Measurements from ENCODE around the gene CELF3. TPM values are rescaled to one million over a fixed set of nuclear protein-coding genes. Genes with fewer than 3 reads are reported as not detected.

Gene CELF3
- total RNA-seq, 1 donor from 2014 or later = not detected

DNA sequence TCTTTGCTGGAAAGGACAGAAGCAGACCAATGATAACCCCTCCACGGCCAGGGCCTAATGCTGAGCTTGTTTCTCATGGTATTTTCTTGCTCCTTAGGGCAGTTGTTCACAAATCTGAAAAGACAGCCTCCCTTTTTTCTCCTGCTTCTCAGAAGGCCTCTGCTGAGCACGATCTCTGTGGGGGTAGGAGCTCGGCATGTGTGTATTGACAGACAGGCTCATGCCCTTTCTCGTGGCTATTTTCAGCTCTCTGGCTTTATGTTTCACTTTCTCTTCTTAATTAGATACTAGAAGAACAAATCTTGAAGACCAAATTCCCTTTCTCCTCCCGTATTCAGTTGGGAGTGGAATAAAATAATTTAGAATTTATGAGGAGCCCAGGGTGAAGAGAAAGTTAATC is 4.0 kb upstream of the CELF3 start:
- H3K4me3 ChIP-seq (ENCODE audit: low read depth, low read length) = peak overlapping the region; percentile 49
- TF ChIP-seq, protein P1, sequence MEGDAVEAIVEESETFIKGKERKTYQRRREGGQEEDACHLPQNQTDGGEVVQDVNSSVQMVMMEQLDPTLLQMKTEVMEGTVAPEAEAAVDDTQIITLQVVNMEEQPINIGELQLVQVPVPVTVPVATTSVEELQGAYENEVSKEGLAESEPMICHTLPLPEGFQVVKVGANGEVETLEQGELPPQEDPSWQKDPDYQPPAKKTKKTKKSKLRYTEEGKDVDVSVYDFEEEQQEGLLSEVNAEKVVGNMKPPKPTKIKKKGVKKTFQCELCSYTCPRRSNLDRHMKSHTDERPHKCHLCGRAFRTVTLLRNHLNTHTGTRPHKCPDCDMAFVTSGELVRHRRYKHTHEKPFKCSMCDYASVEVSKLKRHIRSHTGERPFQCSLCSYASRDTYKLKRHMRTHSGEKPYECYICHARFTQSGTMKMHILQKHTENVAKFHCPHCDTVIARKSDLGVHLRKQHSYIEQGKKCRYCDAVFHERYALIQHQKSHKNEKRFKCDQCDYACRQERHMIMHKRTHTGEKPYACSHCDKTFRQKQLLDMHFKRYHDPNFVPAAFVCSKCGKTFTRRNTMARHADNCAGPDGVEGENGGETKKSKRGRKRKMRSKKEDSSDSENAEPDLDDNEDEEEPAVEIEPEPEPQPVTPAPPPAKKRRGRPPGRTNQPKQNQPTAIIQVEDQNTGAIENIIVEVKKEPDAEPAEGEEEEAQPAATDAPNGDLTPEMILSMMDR (conservative IDR thresholded peaks at IDR 0.05; ENCODE audit: low read depth, low read length) = no peak

DNA sequence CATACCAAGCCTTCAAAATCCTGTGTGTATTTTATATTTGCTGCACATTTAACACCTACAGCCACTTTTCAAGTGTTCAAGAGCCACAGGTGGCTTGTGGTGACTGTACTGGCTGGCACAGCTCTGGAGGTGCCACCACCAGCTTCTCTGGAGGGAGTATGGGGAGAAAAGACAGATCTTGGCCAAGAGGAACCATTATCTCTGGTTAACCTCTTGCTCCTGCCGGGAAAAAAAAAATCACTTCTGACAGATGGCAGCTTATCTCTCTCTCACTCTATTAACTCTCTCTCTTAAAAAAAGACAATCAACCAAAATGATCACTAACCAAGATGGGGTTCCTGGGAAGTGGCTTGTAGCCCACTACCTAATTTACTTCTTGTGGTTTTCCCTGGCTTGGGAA is 3.5 kb upstream of the CELF3 start:
- TF ChIP-seq, protein P1 (conservative IDR thresholded peaks at IDR 0.05; ENCODE audit: low read depth, low read length) = no peak
- no peak overlapping the region for H3K4me3 ChIP-seq (ENCODE audit: low read depth, low read length)
- DNase-seq (ENCODE audit: low read depth) = no peak

More for the DNA sequence above, 4.0 kb upstream of the CELF3 start:
- DNase-seq (ENCODE audit: low read depth) = no peak

DNA sequence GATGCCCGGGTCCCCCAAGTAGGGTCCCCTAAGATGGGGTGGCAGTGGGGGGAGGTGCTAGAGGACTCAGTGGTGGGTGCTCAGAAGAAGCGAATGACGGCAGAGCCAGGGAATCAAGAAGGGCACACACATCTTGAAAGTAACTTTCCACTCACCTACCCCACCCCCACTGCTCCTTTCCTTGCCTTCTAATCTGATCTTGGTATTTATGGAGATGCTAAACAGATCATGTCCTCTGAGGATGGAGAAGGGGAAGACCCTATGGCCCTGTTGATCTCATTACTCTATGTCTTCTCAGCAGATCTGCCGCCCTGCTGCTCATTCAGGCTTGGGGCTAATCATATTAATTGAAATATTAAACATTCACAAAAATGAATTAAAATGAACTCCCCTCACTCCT is 2.1 kb upstream of the CELF3 start:
- DNase-seq (ENCODE audit: low read depth) = no peak
- TF ChIP-seq, protein P1 (conservative IDR thresholded peaks at IDR 0.05; ENCODE audit: low read depth, low read length) = no peak
- H3K4me3 ChIP-seq (ENCODE audit: low read depth, low read length) = no peak overlapping the region

DNA sequence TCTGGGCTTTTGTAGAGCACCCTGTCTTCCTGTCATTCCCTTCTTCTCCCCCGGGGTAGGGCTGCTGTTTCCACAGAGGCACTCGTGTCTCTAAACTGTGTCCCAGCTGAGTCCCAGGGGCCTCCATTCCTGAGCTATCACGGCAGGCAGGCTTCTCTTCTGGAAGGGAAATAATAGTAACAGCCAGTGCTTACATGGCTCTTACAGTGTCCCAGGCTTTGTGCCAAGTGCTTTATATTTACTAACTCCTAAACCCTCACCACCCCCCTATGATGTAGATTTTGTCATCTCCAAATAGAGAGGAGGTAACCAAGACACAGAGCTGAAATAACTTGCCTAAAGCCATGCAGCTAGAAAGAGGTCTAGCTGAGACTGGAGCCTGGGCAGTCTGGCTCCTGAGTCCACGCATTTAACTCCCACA is 1.4 kb upstream of the CELF3 start:
- DNase-seq (ENCODE audit: low read depth) = no peak
- no peak overlapping the region for H3K4me3 ChIP-seq (ENCODE audit: low read depth, low read length)
- TF ChIP-seq, protein P1 (conservative IDR thresholded peaks at IDR 0.05; ENCODE audit: low read depth, low read length) = no peak

DNA sequence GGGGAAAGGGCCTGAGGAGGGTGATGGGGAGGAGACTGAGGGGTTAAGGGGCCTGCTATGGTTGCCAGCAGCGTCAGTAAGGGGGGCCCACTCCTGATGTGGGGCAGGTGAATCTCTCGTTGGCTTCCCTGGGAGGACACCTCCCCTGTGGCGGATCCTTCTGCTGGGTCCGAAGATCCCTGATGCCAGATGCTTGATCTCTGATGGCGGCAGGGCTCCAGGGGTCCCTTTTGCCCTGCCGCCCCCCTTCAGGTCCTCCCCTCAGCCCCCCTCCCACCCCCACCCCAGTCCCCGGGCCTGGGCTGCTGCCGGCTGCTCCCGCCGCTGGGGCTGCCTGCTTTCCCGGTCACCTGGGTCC is 219 bp downstream of the CELF3 start:
- TF ChIP-seq, protein P1 (conservative IDR thresholded peaks at IDR 0.05; ENCODE audit: low read depth, low read length) = no peak
- DNase-seq (ENCODE audit: low read depth) = no peak
- no peak overlapping the region for H3K4me3 ChIP-seq (ENCODE audit: low read depth, low read length)

DNA sequence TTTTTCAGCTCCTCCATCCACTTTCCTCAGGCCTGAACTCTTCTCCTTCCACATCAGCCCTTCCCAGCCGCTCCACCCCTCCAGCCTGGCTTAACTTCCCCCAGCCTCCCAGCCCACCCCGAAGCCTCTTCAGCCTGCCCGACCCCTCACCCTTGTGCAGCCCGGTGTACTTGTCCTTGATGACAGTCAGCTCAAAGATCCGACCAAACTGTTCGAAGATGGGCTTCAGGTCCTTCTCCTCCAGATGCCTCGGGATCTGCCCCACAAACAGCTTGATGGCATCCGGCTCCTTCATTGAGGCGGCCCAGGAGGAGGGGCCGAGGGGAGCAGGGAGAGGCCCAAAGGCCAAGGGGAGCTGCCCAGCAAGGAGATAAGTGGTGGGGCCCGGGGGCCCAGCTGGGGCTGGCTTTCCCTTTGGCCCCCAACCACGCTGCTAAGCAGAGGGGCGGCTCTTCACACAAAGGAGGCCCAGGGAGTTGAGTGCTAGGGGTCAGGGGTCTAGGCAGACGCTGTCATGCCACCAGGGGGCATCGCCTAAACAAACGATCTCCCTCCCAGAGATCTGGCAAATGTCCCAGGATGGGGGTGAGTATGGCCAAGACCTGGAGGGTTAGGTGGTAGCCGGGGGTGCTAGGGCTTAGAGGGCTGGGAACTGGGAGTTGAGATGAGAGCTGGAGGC is 738 bp downstream of the CELF3 start:
- DNase-seq (ENCODE audit: low read depth) = no peak
- H3K4me3 ChIP-seq (ENCODE audit: low read depth, low read length) = no peak overlapping the region

More for the DNA sequence above, 738 bp downstream of the CELF3 start:
- TF ChIP-seq, protein P1 (conservative IDR thresholded peaks at IDR 0.05; ENCODE audit: low read depth, low read length) = peak; percentile 10
